HepG2 (cell line): ENCODE data around the gene PDGFRB. TPM values are rescaled to one million over a fixed set of nuclear protein-coding genes. Genes with fewer than 3 reads are reported as not detected.

Experiments used
- ATAC-seq: fragments of 200-7000 bp; cut with Tn5 transposase; 3 replicates; pipeline ENCODE4 v1.9.1; 2020; ENCODE audit warnings: mild to moderate bottlenecking, moderate library complexity
- BruUV-seq: library from RNA; stranded (reverse); fragments of 400-500 nt; replicated peaks from 2 replicates; lab custom pipeline; 2021; lab: Mats Ljungman, UMichigan
- CTCF ChIA-PET: fragments of 300-600 bp; formaldehyde crosslinking; extraction: SDS; loops from one replicate; lab custom pipeline; 2021; ENCODE audit warnings: low total read pairs, inconsistent platforms, low intra/inter-chr PET ratio; lab: Yijun Ruan, JAX
- POLR2A ChIA-PET: fragments of 350-600 bp; sonication (Branson Sonifier 250); formaldehyde crosslinking; loops from one replicate; lab custom pipeline; 2020; ENCODE audit warnings: antibody characterized with exemption, inconsistent platforms; lab: Yijun Ruan, JAX
- DNase-seq: peaks from one replicate; pipeline ENCODE4 v3.0.0-alpha.2; 2015; ENCODE audit warnings: low spot score
- FAIRE-seq: peaks from 3 replicates; lab custom pipeline; 2011; peaks lifted over from hg19 to GRCh38; lab: Jason Lieb, UNC
- H2AFZ ChIP-seq: one replicate; pipeline ENCODE4 v1.6.1; 2011; ENCODE audit warnings: low read length, inconsistent platforms
- H3K27ac ChIP-seq: fragments of 300-600 bp; 3 replicates; pipeline ENCODE4 v1.8.0; 2011; ENCODE audit warnings: mixed run types, mild to moderate bottlenecking, mixed read lengths, low read length, inconsistent platforms; ENCODE audit not compliant: insufficient read depth; ENCODE audit errors: extremely low read length
- H3K27me3 ChIP-seq, 2 experiments: fragments of 200-600 bp in 1 of 2; 2 replicates in 1 of 2; 3 replicates in 1 of 2; pipeline versions ENCODE4 v1.6.0 to v1.8.0; 2011; ENCODE audit warnings: low read length in 2 of 2, mild to moderate bottlenecking in 2 of 2, moderate library complexity in 2 of 2, inconsistent platforms in 1 of 2; ENCODE audit not compliant: insufficient read depth in 2 of 2, control insufficient read depth in 1 of 2
- H3K36me3 ChIP-seq, 2 experiments: fragments of 200-600 bp in 1 of 2; replicated peaks in 1 of 2; 2 replicates in 1 of 2; 3 replicates in 1 of 2; pipeline versions ENCODE4 v1.5.1 to v1.8.0; 2011; ENCODE audit warnings: low read length in 2 of 2, inconsistent platforms in 1 of 2; ENCODE audit not compliant: insufficient read depth in 2 of 2, control insufficient read depth in 1 of 2
- H3K4me1 ChIP-seq: 2 replicates; pipeline ENCODE4 v1.5.1; 2012; ENCODE audit warnings: low read length, inconsistent platforms; ENCODE audit not compliant: insufficient read depth
- H3K4me2 ChIP-seq: 2 replicates; pipeline ENCODE4 v1.6.0; 2011; ENCODE audit warnings: low read depth, low read length, inconsistent platforms
- H3K4me3 ChIP-seq, 3 experiments: fragments of 200-600 bp in 1 of 3; sonication (generic), shearing (Covaris generic) in 1 of 3; replicated peaks in 1 of 3; 2 replicates each; pipeline ENCODE4 v1.5.1; 2011 to 2016; ENCODE audit warnings: low read length in 3 of 3, inconsistent platforms in 2 of 3, low read depth in 2 of 3, mild to moderate bottlenecking in 2 of 3, control low read depth in 1 of 3, mixed read lengths in 1 of 3; ENCODE audit not compliant: insufficient read depth in 1 of 3
- H3K79me2 ChIP-seq: one replicate; pipeline ENCODE4 v1.6.1; 2011; ENCODE audit warnings: low read length, inconsistent platforms; ENCODE audit not compliant: insufficient read depth
- H3K9ac ChIP-seq: 2 replicates; pipeline ENCODE4 v1.6.0; 2011; ENCODE audit warnings: mild to moderate bottlenecking, low read depth, low read length, inconsistent platforms; ENCODE audit not compliant: insufficient read depth
- H3K9me3 ChIP-seq: 2 replicates; pipeline ENCODE4 v1.5.1; 2012; ENCODE audit warnings: mild to moderate bottlenecking, low read length
- H4K20me1 ChIP-seq: 2 replicates; pipeline ENCODE4 v1.6.0; 2011; ENCODE audit warnings: inconsistent platforms, mild to moderate bottlenecking, low read length, moderate library complexity; ENCODE audit not compliant: insufficient read depth
- HDAC2 ChIP-seq: sonication (generic); formaldehyde crosslinking; IDR thresholded peaks from 2 replicates; pipeline ENCODE4 v1.4.0; 2020; ENCODE audit warnings: missing genetic modification reagents
- MTERF4 ChIP-seq: sonication (generic); formaldehyde crosslinking; IDR thresholded peaks from 2 replicates; pipeline ENCODE4 v1.8.0; 2023; ENCODE audit warnings: mild to moderate bottlenecking, missing genetic modification reagents
- NFIB ChIP-seq: sonication (generic); formaldehyde crosslinking; IDR thresholded peaks from 2 replicates; pipeline ENCODE4 v1.9.0; 2021; ENCODE audit warnings: missing genetic modification reagents, mild to moderate bottlenecking, borderline replicate concordance
- POLR2A ChIP-seq, 2 experiments: IDR thresholded peaks; 2 replicates each; pipeline ENCODE4 v1.6.1; 2011; ENCODE audit warnings: low read depth in 2 of 2, low read length in 2 of 2, mild to moderate bottlenecking in 1 of 2, moderate library complexity in 1 of 2; ENCODE audit not compliant: insufficient read depth in 1 of 2
- ZNF24 ChIP-seq: fragments of 450-650 bp; IDR thresholded peaks from 2 replicates; pipeline ENCODE4 v1.6.1; 2017; ENCODE audit warnings: antibody characterized with exemption, mild to moderate bottlenecking
- ZNF503 ChIP-seq: sonication (generic); formaldehyde crosslinking; IDR thresholded peaks from 2 replicates; pipeline ENCODE4 v1.4.0; 2020; ENCODE audit warnings: missing genetic modification reagents
- WGBS: methylation state at CpG from one replicate; pipeline ENCODE4 v1.1.6; 2017; ENCODE audit warnings: low lambda C conversion rate; 5-methylcytosine and 5-hydroxymethylcytosine counted together
- in situ Hi-C: cut with HindIII; loops from 2 replicates; pipeline ENCODE4 v1.10.0; 2017; ENCODE audit warnings: low pct_unique_long_range_greater_than_20kb; ENCODE audit not compliant: extremely low pct_ligation_motif_present
- intact Hi-C: fragments of 100-400 bp; cut with micrococcal nuclease; formaldehyde crosslinking; loops from one replicate; pipeline ENCODE4 v1.10.0; 2022; ENCODE audit not compliant: unreplicated experiment
- polyA plus RNA-seq, 8 experiments: library from polyadenylated mRNA; depleted of rRNA in 3 of 8; stranded (reverse) in 7 of 8; unstranded in 1 of 8; fragments of >200 nt; fragmentation: Illumina TruSeq in 4 of 8; extraction: Trizol in 4 of 8; gene quantifications; 2 replicates each; pipeline versions ENCODE4 v1.2.1 to v1.2.3, GENCODE V29; 2011 to 2016; ENCODE audit warnings: low read depth in 4 of 8, missing spikeins in 1 of 8, mixed read lengths in 1 of 8; ENCODE audit not compliant: insufficient read depth in 1 of 8
- total RNA-seq, 5 experiments: library from RNA; depleted of rRNA; stranded (reverse); fragments of >200 nt; fragmentation: Illumina TruSeq; extraction: Trizol; gene quantifications; 2 replicates each; pipeline ENCODE4 v1.2.3, GENCODE V29; 2016; ENCODE audit warnings: low read depth in 1 of 5

PDGFRB gene
- total and polyA plus RNA-seq, 2 of the 13 experiments (the other 11 are each of a cell fraction or from before 2014, with no cell fraction given): 4.0 to 21.0 TPM

GRCh38 chr5:150112201-150113046, 43.2 kb downstream of the PDGFRB start:
- H3K4me2 ChIP-seq: no peak overlapping the region

More at GRCh38 chr5:150112201-150113046, 43.2 kb downstream of the PDGFRB start:
- no peak overlapping the region for H3K9ac ChIP-seq
- no TSS peak for BruUV-seq
- CTCF ChIA-PET: no interaction called here
- in situ Hi-C loops (no loop called here), intact Hi-C loops (no loop called here)
- DNase-seq: no peak
- ATAC-seq: peak; percentile 21
- H3K27ac ChIP-seq: no peak overlapping the region
- no peaks in the 10 kb centered on the region for H3K9me3 ChIP-seq
- no peaks in the 10 kb centered on the region for H3K36me3 ChIP-seq
- no peaks in the 10 kb centered on the region for H4K20me1 ChIP-seq
- POLR2A ChIA-PET: no interaction called here
- peaks cover 7% of the 10 kb centered on the region; the same call in 1 of the 2 replicates for H3K4me1 ChIP-seq
- 7% methylated on average over 6 of the region's 6 CpGs for WGBS
- peaks cover 2 to 22% of the 10 kb centered on the region in 2 experiments; a peak in 2 of 5 replicates for H3K27me3 ChIP-seq
- no peak overlapping the region for H2AFZ ChIP-seq
- no peaks in the 10 kb centered on the region for H3K79me2 ChIP-seq
- FAIRE-seq: no peak
- H3K4me3 ChIP-seq: no peak overlapping the region
- no peak for TF ChIP-seq MTERF4 (CRISPR knock-in tag)
- no peak for TF ChIP-seq ZNF503 (CRISPR knock-in tag)
- no peak for TF ChIP-seq ZNF24
- TF ChIP-seq HDAC2 (CRISPR knock-in tag): no peak
- TF ChIP-seq POLR2A (IDR thresholded peaks at IDR 0.05; ENCODE audit: insufficient read depth in 1 of 2, low read depth in 2 of 2, low read length in 2 of 2): no peak
- TF ChIP-seq NFIB (CRISPR knock-in tag): no peak
